ENCODE measurements around the gene CMTM5. TPM values are rescaled to one million over a fixed set of nuclear protein-coding genes. Genes with fewer than 3 reads are reported as not detected.
A peak's percentile ranks its signal among the peaks of the same experiment; 100 is the strongest.
"Not testable (repeated sequence)": the region's sequence is repeated elsewhere in the genome, so short reads cannot be mapped to it uniquely, and the experiment has no call there.

CMTM5 gene
- total RNA-seq, 1 experiment from 2014 or later: not detected

GRCh38 chr14:23378612-23379220 is 1.9 kb downstream of the CMTM5 start:
- DNase-seq (ENCODE audit: low read depth): no peak

GRCh38 chr14:23379366-23380196 is 2.7 kb downstream of the CMTM5 start:
- DNase-seq (ENCODE audit: low read depth): peak; percentile 25

- DNase-seq (ENCODE audit: low read depth): no peak
These were observed 3.5 kb downstream of the CMTM5 start for GRCh38 chr14:23380197-23380914.

- DNase-seq (ENCODE audit: low read depth): no peak
These were observed 4.1 kb downstream of the CMTM5 start for GRCh38 chr14:23380976-23381375.

GRCh38 chr14:23381871-23382270 is 5.0 kb downstream of the CMTM5 start:
- DNase-seq (ENCODE audit: low read depth): no peak

GRCh38 chr14:23382276-23382675 is 5.4 kb downstream of the CMTM5 start:
- DNase-seq (ENCODE audit: low read depth): no peak

GRCh38 chr14:23382731-23383440 is 6.0 kb downstream of the CMTM5 start:
- no peak for DNase-seq (ENCODE audit: low read depth)

GRCh38 chr14:23384364-23385080 is 7.7 kb downstream of the CMTM5 start:
- no peak for DNase-seq (ENCODE audit: low read depth)

- DNase-seq (ENCODE audit: low read depth): no peak
These were observed 8.4 kb downstream of the CMTM5 start for GRCh38 chr14:23385244-23385641.

- DNase-seq (ENCODE audit: low read depth): no peak
These were observed 8.9 kb downstream of the CMTM5 start for GRCh38 chr14:23385642-23386265.

- not testable (repeated sequence) for DNase-seq (ENCODE audit: low read depth)
These were observed 9.4 kb downstream of the CMTM5 start for GRCh38 chr14:23386266-23386657.

GRCh38 chr14:23386999-23387398 is 10.2 kb downstream of the CMTM5 start:
- DNase-seq (ENCODE audit: low read depth): no peak

- no peak for DNase-seq (ENCODE audit: low read depth)
These were observed 11.4 kb downstream of the CMTM5 start for GRCh38 chr14:23387916-23388882.

GRCh38 chr14:23388996-23389395 is 12.2 kb downstream of the CMTM5 start:
- DNase-seq (ENCODE audit: low read depth): no peak

GRCh38 chr14:23389396-23389795 is 12.6 kb downstream of the CMTM5 start:
- no peak for DNase-seq (ENCODE audit: low read depth)

- not testable (repeated sequence) for DNase-seq (ENCODE audit: low read depth)
These were observed 13.0 kb downstream of the CMTM5 start for GRCh38 chr14:23389871-23390270.

- DNase-seq (ENCODE audit: low read depth): no peak
These were observed 15.8 kb downstream of the CMTM5 start for GRCh38 chr14:23392613-23393012.

GRCh38 chr14:23396126-23396525 is 19.3 kb downstream of the CMTM5 start:
- no peak for DNase-seq (ENCODE audit: low read depth)

GRCh38 chr14:23396781-23397407 is 20.0 kb downstream of the CMTM5 start:
- DNase-seq (ENCODE audit: low read depth): no peak
